Astrocyte (in vitro differentiated cells and primary cell): ENCODE results near the gene TTC13. TPM values are rescaled to one million over a fixed set of nuclear protein-coding genes. Genes with fewer than 3 reads are reported as not detected.

Experiments used
- DNase-seq: peaks from one replicate; pipeline ENCODE4 v3.0.0-alpha.2; 2010; ENCODE audit warnings: low read depth
- FAIRE-seq: peaks from 2 replicates; lab custom pipeline; 2011; peaks lifted over from hg19 to GRCh38; lab: Jason Lieb, UNC
- H2AFZ ChIP-seq: 2 replicates; pipeline ENCODE4 v1.6.0; 2012; ENCODE audit warnings: low read depth, low read length, inconsistent platforms
- H3K27ac ChIP-seq: 2 replicates; pipeline ENCODE4 v1.5.1; 2011; ENCODE audit warnings: low read depth, low read length, inconsistent platforms
- H3K27me3 ChIP-seq: 2 replicates; pipeline ENCODE4 v1.6.0; 2011; ENCODE audit warnings: low read length, inconsistent platforms; ENCODE audit not compliant: insufficient read depth
- H3K36me3 ChIP-seq: 2 replicates; pipeline ENCODE4 v1.5.1; 2011; ENCODE audit warnings: low read length, inconsistent platforms; ENCODE audit not compliant: insufficient read depth
- H3K4me1 ChIP-seq: 2 replicates; pipeline ENCODE4 v1.5.1; 2011; ENCODE audit warnings: low read length, inconsistent platforms; ENCODE audit not compliant: insufficient read depth
- H3K4me2 ChIP-seq: 2 replicates; pipeline ENCODE4 v1.6.0; 2012; ENCODE audit warnings: low read length, inconsistent platforms
- H3K4me3 ChIP-seq: 2 replicates; pipeline ENCODE4 v1.5.1; 2011; ENCODE audit warnings: low read depth, mild to moderate bottlenecking, low read length, inconsistent platforms; ENCODE audit not compliant: insufficient read depth
- H3K79me2 ChIP-seq: 2 replicates; pipeline ENCODE4 v1.6.0; 2012; ENCODE audit warnings: mild to moderate bottlenecking, low read length, inconsistent platforms; ENCODE audit not compliant: insufficient read depth
- H3K9ac ChIP-seq: 2 replicates; pipeline ENCODE4 v1.6.0; 2012; ENCODE audit warnings: mild to moderate bottlenecking, low read length, inconsistent platforms
- H3K9me3 ChIP-seq: 2 replicates; pipeline ENCODE4 v1.5.1; 2012; ENCODE audit warnings: low read depth, mild to moderate bottlenecking, low read length, inconsistent platforms; ENCODE audit not compliant: insufficient read depth
- H4K20me1 ChIP-seq: 2 replicates; pipeline ENCODE4 v1.6.0; 2012; ENCODE audit warnings: low read length, inconsistent platforms; ENCODE audit not compliant: insufficient read depth
- H3K27ac Mint-ChIP-seq: one replicate; pipeline ENCODE4 v1.8.0; 2021; ENCODE audit warnings: mild to moderate bottlenecking, mixed read lengths; ENCODE audit not compliant: unreplicated experiment
- H3K27me3 Mint-ChIP-seq: one replicate; pipeline ENCODE4 v1.8.0; 2021; ENCODE audit warnings: low read depth, mixed read lengths; ENCODE audit not compliant: unreplicated experiment
- H3K36me3 Mint-ChIP-seq: one replicate; pipeline ENCODE4 v1.8.0; 2021; ENCODE audit warnings: low read depth, mixed read lengths; ENCODE audit not compliant: unreplicated experiment
- H3K4me1 Mint-ChIP-seq: one replicate; pipeline ENCODE4 v1.8.0; 2021; ENCODE audit warnings: low read depth, mixed read lengths; ENCODE audit not compliant: unreplicated experiment
- H3K4me3 Mint-ChIP-seq: one replicate; pipeline ENCODE4 v1.8.0; 2021; ENCODE audit warnings: mild to moderate bottlenecking, moderate library complexity, mixed read lengths; ENCODE audit not compliant: unreplicated experiment
- H3K9me3 Mint-ChIP-seq: one replicate; pipeline ENCODE4 v1.8.0; 2021; ENCODE audit warnings: mild to moderate bottlenecking, mixed read lengths; ENCODE audit not compliant: unreplicated experiment
- EZH2 ChIP-seq: IDR thresholded peaks from 2 replicates; pipeline ENCODE4 v1.6.1; 2012; ENCODE audit warnings: mild to moderate bottlenecking, low read length, inconsistent platforms; ENCODE audit not compliant: insufficient read depth
- total RNA-seq: library from RNA; stranded (reverse); gene quantifications from 2 replicates; pipeline ENCODE4 v1.2.1, GENCODE V29; 2021
- TF ChIP-seq, protein P1 (sequence below): IDR thresholded peaks from 2 replicates; pipeline ENCODE4 v1.5.1; 2011; ENCODE audit warnings: low read depth, mild to moderate bottlenecking, inconsistent platforms, low read length, moderate library complexity; ENCODE audit not compliant: insufficient read depth

The TTC13 gene
- total RNA-seq, 1 donor from 2014 or later = 13.0 TPM

DNA sequence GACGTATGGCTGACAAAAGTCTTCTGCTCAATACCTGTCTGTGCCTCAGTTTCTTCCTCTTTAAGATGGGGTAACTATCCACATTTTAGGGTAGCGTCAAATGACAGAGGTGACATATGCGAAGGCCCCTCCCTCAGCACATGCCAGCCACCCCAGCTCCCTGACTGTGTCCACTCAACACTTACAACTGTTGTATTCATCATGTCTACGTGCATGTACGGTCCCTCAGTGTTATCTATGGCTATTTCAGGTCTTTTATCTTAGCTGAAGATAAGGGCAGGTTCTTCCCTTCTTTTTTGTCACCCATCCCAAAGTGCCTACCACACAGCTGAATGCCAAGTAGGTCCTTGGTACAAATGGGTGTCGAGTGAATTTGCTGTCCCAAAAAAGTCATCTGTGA is 102.0 kb downstream of the TTC13 start:
- Histone ChIP-seq H3K27ac (no peak overlapping the region), H3K79me2 (no peaks in the 10 kb centered on the region), H4K20me1 (no peaks in the 10 kb centered on the region), H3K4me3 (no peak overlapping the region), H3K4me1 (peaks cover 7% of the 10 kb centered on the region), H3K4me2 (no peak overlapping the region), H3K36me3 (no peaks in the 10 kb centered on the region), H2AFZ (no peak overlapping the region), H3K27me3 (peaks cover 6% of the 10 kb centered on the region), H3K9me3 (no peaks in the 10 kb centered on the region), H3K9ac (no peak overlapping the region)
- DNase-seq (no peak), FAIRE-seq (no peak)
- no peaks in the 10 kb centered on the region for H3K9me3 Mint-ChIP-seq
- H3K27me3 Mint-ChIP-seq = peaks cover 17% of the 10 kb centered on the region
- no peak for TF ChIP-seq EZH2
- TF ChIP-seq, protein P1, sequence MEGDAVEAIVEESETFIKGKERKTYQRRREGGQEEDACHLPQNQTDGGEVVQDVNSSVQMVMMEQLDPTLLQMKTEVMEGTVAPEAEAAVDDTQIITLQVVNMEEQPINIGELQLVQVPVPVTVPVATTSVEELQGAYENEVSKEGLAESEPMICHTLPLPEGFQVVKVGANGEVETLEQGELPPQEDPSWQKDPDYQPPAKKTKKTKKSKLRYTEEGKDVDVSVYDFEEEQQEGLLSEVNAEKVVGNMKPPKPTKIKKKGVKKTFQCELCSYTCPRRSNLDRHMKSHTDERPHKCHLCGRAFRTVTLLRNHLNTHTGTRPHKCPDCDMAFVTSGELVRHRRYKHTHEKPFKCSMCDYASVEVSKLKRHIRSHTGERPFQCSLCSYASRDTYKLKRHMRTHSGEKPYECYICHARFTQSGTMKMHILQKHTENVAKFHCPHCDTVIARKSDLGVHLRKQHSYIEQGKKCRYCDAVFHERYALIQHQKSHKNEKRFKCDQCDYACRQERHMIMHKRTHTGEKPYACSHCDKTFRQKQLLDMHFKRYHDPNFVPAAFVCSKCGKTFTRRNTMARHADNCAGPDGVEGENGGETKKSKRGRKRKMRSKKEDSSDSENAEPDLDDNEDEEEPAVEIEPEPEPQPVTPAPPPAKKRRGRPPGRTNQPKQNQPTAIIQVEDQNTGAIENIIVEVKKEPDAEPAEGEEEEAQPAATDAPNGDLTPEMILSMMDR = no peak
- no peak overlapping the region for H3K4me3 Mint-ChIP-seq
- H3K27ac Mint-ChIP-seq = no peak overlapping the region
- H3K36me3 Mint-ChIP-seq = peaks cover 8% of the 10 kb centered on the region
- H3K4me1 Mint-ChIP-seq = peaks cover 4% of the 10 kb centered on the region

DNA sequence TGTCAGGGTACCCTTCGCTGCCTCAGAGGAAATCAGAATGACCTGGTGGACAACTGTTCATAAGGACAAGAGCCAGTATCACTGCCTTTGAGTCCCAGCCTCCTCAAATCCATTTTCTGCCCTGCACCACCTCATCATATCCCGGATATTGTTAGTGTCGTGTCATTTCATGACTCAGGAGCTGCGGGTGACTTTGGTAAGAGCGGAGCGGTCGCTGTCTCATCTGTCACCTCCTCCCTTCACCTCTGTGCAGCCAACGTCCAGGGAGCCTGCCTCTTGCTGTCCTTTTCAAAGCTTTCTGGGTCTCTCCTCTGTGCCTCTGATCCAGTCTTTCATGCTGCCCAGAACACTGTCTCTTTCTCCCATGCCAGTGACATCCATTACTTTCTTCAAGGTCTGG is 103.3 kb downstream of the TTC13 start:
- Histone ChIP-seq H3K27me3 (no peaks in the 10 kb centered on the region), H3K36me3 (no peaks in the 10 kb centered on the region), H3K9me3 (no peaks in the 10 kb centered on the region), H2AFZ (no peak overlapping the region), H3K4me3 (no peak overlapping the region), H3K4me1 (peaks cover 7% of the 10 kb centered on the region), H3K79me2 (no peaks in the 10 kb centered on the region), H3K4me2 (no peak overlapping the region), H3K27ac (no peak overlapping the region), H3K9ac (no peak overlapping the region), H4K20me1 (no peaks in the 10 kb centered on the region)
- DNase-seq = no peak
- Mint-ChIP-seq H3K27me3 (peaks cover 5% of the 10 kb centered on the region), H3K4me3 (no peak overlapping the region), H3K36me3 (peaks cover 11% of the 10 kb centered on the region), H3K4me1 (peaks cover 4% of the 10 kb centered on the region), H3K27ac (peak overlapping the region; percentile 6), H3K9me3 (no peaks in the 10 kb centered on the region)
- TF ChIP-seq, protein P1 = no peak
- no peak for TF ChIP-seq EZH2
- FAIRE-seq = no peak

DNA sequence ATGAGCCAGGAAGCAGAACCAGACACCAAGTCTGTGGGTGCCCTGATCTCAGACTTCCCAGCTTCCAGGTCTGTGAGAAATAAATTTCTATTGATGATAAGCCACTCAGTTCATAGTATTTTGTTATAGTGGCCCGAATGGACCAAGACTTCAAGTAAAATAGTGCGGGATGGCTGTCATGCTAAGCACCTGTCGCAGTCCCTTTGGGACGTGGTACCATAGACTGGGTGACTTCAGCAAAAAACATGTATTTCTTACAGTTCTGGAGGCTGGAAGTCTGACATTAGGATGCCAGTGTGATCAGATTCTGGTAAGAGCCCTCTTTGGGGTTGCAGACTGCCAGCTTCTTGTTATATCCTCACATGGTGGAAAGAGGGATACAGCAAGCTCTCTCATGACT is 107.7 kb downstream of the TTC13 start:
- H3K9me3 Mint-ChIP-seq = no peaks in the 10 kb centered on the region
- FAIRE-seq = no peak
- peaks cover 13% of the 10 kb centered on the region for H3K36me3 Mint-ChIP-seq
- Histone ChIP-seq H3K4me1 (peaks cover 19% of the 10 kb centered on the region), H3K9me3 (no peaks in the 10 kb centered on the region), H3K36me3 (no peaks in the 10 kb centered on the region), H2AFZ (no peak overlapping the region), H3K9ac (no peak overlapping the region), H3K79me2 (peaks cover 24% of the 10 kb centered on the region), H3K27me3 (no peaks in the 10 kb centered on the region), H3K4me3 (no peak overlapping the region), H3K4me2 (no peak overlapping the region), H4K20me1 (peaks cover 7% of the 10 kb centered on the region), H3K27ac (no peak overlapping the region)
- no peak overlapping the region for H3K4me3 Mint-ChIP-seq
- TF ChIP-seq EZH2 = no peak
- TF ChIP-seq, protein P1 = no peak
- no peak overlapping the region for H3K27ac Mint-ChIP-seq
- peaks cover 22% of the 10 kb centered on the region for H3K4me1 Mint-ChIP-seq
- H3K27me3 Mint-ChIP-seq = no peaks in the 10 kb centered on the region
- DNase-seq = no peak
